ENCODE measurements around the gene FBXL7. TPM values are rescaled to one million over a fixed set of nuclear protein-coding genes. Genes with fewer than 3 reads are reported as not detected.

FBXL7 gene
- total RNA-seq, 2 experiments from 2014 or later = not detected

- Mint-ChIP-seq H3K4me1 (ENCODE audit: low read depth) (no peaks in the 10 kb centered on the region), H3K36me3 (ENCODE audit: low read depth) (no peaks in the 10 kb centered on the region), H3K27ac (no peak overlapping the region), H3K4me3 (no peak overlapping the region), H3K9me3 (peaks cover 7% of the 10 kb centered on the region), H3K27me3 (no peaks in the 10 kb centered on the region)
- ChIA-PET CTCF (no interaction called here), POLR2A (no interaction called here)
- TF ChIP-seq CTCF (IDR thresholded peaks at IDR 0.05) = no peak
- intact Hi-C loops (cut with DNase I, micrococcal nuclease) = no loop called here
- DNase-seq = no peak
- H3K4me3 ChIP-seq (ENCODE audit: low read length) = no peak overlapping the region
- H3K36me3 ChIP-seq (ENCODE audit: insufficient read depth, low read length) = no peaks in the 10 kb centered on the region
- H3K9me3 ChIP-seq (ENCODE audit: control insufficient read depth in 1 of 2, insufficient read depth in 1 of 2, low read length in 2 of 2) = peaks cover 0 to 5% of the 10 kb centered on the region in 2 experiments
- no peaks in the 10 kb centered on the region for H3K4me1 ChIP-seq (ENCODE audit: insufficient read depth, low read length)
- no peak for ATAC-seq (ENCODE audit: poor library complexity)
- no peak overlapping the region for H3K27ac ChIP-seq (ENCODE audit: low read depth in 1 of 2, low read length in 2 of 2)
- no peaks in the 10 kb centered on the region for H3K27me3 ChIP-seq (ENCODE audit: control insufficient read depth in 1 of 2, insufficient read depth in 2 of 2, low read length in 2 of 2)
Measured at GRCh38 chr5:15643731-15644130, 143.8 kb downstream of the FBXL7 start.

GRCh38 chr5:15645381-15646160 is 145.6 kb downstream of the FBXL7 start:
- H3K27ac Mint-ChIP-seq = no peak overlapping the region
- no peaks in the 10 kb centered on the region for H3K27me3 ChIP-seq (ENCODE audit: control insufficient read depth in 1 of 2, insufficient read depth in 2 of 2, low read length in 2 of 2)
- ATAC-seq (ENCODE audit: poor library complexity) (no peak), DNase-seq (no peak)
- peaks cover 0 to 5% of the 10 kb centered on the region in 2 experiments for H3K9me3 ChIP-seq (ENCODE audit: control insufficient read depth in 1 of 2, insufficient read depth in 1 of 2, low read length in 2 of 2)
- ChIA-PET POLR2A (no interaction called here), CTCF (no interaction called here)
- intact Hi-C loops (cut with DNase I, micrococcal nuclease) = no loop called here
- no peaks in the 10 kb centered on the region for H3K4me1 Mint-ChIP-seq (ENCODE audit: low read depth)
- no peaks in the 10 kb centered on the region for H3K27me3 Mint-ChIP-seq
- peaks cover 7% of the 10 kb centered on the region for H3K9me3 Mint-ChIP-seq
- no peak overlapping the region for H3K27ac ChIP-seq (ENCODE audit: low read depth in 1 of 2, low read length in 2 of 2)
- no peak for TF ChIP-seq CTCF (IDR thresholded peaks at IDR 0.05)
- H3K36me3 Mint-ChIP-seq (ENCODE audit: low read depth) = no peaks in the 10 kb centered on the region
- H3K4me1 ChIP-seq (ENCODE audit: insufficient read depth, low read length) = no peaks in the 10 kb centered on the region
- no peaks in the 10 kb centered on the region for H3K36me3 ChIP-seq (ENCODE audit: insufficient read depth, low read length)
- no peak overlapping the region for H3K4me3 Mint-ChIP-seq
- no peak overlapping the region for H3K4me3 ChIP-seq (ENCODE audit: low read length)

- no peak for TF ChIP-seq CTCF (IDR thresholded peaks at IDR 0.05)
Measured at GRCh38 chr5:15646371-15646770, 146.4 kb downstream of the FBXL7 start.

More at GRCh38 chr5:15646371-15646770, 146.4 kb downstream of the FBXL7 start:
- Mint-ChIP-seq H3K36me3 (ENCODE audit: low read depth) (no peaks in the 10 kb centered on the region), H3K4me3 (no peak overlapping the region), H3K9me3 (peaks cover 9% of the 10 kb centered on the region), H3K27me3 (no peaks in the 10 kb centered on the region), H3K27ac (no peak overlapping the region), H3K4me1 (ENCODE audit: low read depth) (no peaks in the 10 kb centered on the region)
- Histone ChIP-seq H3K27ac (ENCODE audit: low read depth in 1 of 2, low read length in 2 of 2) (no peak overlapping the region), H3K4me1 (ENCODE audit: insufficient read depth, low read length) (no peaks in the 10 kb centered on the region), H3K4me3 (ENCODE audit: low read length) (no peak overlapping the region), H3K27me3 (ENCODE audit: control insufficient read depth in 1 of 2, insufficient read depth in 2 of 2, low read length in 2 of 2) (no peaks in the 10 kb centered on the region), H3K36me3 (ENCODE audit: insufficient read depth, low read length) (no peaks in the 10 kb centered on the region), H3K9me3 (ENCODE audit: control insufficient read depth in 1 of 2, insufficient read depth in 1 of 2, low read length in 2 of 2) (peaks cover 0 to 5% of the 10 kb centered on the region in 2 experiments)
- DNase-seq (no peak), ATAC-seq (ENCODE audit: poor library complexity) (no peak)
- POLR2A ChIA-PET = no interaction called here
- CTCF ChIA-PET = no interaction called here
- intact Hi-C loops (cut with DNase I, micrococcal nuclease) = no loop called here
